HG03354 (cell line): ENCODE data around the gene LAGE3.

Source experiments
- ATAC-seq: cut with Tn5 transposase; IDR thresholded peaks from one replicate; pipeline ENCODE4 v1.9.1; 2021; ENCODE audit warnings: mild to moderate bottlenecking; ENCODE audit not compliant: unreplicated experiment, poor library complexity, severe bottlenecking

Gene LAGE3, protein sequence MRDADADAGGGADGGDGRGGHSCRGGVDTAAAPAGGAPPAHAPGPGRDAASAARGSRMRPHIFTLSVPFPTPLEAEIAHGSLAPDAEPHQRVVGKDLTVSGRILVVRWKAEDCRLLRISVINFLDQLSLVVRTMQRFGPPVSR

DNA sequence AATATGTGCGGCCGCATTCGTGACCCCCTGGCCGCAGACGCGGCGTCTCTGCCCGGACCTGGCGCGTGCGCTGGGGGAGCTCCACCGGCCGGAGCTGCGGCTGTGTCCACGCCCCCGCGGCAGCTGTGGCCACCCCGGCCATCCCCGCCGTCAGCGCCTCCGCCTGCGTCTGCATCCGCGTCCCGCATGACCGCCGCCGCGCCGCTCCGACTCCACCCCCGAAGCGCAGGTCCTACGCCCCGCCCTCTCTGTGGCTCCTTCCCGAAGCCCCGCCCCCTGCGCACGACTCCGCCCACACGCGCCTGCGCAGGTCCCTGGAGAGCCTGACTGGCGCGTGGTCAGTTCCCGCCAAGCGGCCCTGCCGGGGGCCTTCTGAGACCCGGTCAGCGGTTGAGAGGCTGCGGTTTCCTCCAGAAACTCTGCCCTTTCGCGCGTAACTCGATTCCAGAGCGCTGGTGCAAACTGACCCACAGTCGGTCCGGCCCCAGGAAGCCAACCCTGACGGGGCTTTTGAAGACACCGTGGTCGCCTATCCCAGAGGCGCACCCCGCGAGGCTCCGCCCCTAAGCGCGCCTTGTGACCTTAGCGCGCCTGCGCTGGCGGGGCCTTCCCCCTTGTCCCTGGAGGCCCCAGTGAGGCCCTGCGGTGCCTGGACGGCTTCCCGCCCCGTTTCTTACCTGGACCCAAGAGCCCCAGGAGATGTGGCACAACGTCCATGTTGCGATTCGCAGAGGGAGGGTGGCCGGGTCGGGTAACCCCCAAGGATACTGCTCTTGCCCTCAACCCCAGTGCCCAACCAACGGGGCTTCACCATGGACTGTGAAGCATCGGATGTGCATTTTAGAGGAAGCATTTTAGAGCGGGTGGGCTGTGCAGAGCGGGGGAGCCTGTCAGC is at the start of gene LAGE3:
LAGE3 (minus strand) TSS at position 554 of the 895 bp plus-strand sequence; CDS start at position 188, 366 bp downstream.
- peak; percentile 86 for ATAC-seq

DNA sequence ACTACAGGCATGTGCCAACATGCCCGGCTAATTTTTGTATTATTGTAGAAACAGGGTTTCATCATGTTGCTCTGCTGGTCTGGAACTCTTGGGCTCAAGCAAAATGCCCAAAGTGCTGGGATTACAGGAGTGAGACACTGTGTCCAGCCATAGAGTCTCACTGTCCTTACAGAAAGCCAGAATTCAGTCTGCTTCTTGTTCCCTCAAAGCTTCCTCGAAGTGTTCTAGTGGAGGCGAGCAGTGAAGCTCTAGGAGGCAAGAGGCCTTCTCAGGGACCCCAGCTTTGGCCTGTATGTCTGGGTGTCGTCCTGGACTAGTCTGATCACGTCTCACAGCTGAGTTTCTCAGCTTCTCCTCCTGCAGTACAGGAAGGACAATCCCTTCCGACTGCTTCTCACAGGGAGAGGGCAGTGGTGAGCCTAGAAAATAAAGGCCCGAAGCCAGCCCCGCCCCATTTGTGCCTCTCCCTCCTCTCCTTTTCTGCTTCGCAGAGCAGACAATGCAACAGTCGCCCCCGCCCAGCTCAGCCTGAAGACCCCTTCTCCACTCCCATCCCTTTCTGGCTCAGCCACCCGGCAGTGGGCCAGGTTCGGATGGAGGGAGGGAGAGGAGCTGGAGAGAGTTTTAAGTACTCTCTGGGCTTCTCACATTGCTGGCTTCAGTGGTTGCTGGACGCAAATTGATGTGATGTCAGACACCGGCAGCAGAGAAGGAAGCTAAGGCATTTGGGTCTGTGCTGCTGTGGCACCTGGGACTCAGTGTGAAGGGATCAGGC is 48.0 kb upstream of the LAGE3 start:
- peak; percentile 75 for ATAC-seq

DNA sequence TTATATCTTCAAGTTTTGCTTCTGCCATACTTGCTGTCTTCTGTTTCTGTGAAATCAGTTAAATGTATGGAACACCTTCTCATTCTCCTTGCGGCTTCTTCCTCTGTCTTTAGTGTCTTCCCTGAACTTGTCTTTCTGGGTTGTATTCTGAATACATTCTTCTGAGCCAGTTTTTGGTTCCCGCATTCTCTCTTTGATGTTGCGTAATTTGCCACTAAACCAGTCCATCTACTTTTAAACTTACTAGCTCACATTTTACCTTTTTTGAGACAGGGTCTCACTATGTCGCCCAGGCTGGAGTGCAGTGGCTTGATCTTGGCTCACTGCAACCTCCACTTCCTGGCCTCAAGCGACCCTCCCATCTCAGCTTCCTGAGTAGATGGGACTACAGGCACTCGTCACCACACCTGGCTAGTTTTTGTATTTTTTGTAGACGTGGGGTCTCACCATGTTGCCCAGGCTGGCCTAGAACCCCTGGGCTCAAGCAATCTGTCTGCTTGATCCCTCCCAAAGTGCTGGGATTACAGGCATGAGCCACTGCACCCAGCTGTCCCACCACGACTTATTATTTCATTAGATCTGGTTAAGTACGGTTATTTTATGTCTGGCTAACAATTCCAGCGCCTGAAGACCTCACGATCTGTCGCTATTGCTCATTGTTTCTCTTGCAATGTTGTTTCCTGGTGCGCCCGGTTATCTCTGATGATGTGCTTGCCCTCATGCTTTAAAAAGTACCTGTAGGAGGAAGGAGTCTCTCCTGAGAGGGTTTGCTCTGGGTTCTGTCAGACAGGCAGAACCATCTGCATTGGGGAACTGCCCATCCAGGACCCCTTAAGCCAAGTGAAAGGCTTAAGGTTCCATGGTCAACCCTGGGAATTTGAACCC is 46.8 kb upstream of the LAGE3 start:
- no peak for ATAC-seq

DNA sequence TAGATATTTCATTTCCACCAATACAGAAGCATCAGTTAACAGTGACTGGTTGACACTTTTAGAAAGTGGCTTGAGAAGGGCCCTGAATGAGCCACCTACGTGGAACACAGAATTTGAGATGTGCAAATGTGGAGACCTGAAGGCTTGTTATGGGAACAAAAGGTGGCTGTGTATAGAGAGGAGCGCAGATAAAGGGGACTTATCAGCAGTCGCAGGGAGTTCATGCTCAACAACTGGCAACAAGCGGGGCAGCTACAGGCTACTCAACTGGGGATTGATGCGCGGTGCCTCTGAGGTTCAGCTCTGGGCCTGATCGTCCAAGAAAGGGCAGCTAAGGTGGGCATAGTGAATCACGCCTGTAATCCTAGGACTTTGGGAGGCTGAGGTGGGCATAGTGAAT is 40.3 kb upstream of the LAGE3 start:
- ATAC-seq, result no peak

DNA sequence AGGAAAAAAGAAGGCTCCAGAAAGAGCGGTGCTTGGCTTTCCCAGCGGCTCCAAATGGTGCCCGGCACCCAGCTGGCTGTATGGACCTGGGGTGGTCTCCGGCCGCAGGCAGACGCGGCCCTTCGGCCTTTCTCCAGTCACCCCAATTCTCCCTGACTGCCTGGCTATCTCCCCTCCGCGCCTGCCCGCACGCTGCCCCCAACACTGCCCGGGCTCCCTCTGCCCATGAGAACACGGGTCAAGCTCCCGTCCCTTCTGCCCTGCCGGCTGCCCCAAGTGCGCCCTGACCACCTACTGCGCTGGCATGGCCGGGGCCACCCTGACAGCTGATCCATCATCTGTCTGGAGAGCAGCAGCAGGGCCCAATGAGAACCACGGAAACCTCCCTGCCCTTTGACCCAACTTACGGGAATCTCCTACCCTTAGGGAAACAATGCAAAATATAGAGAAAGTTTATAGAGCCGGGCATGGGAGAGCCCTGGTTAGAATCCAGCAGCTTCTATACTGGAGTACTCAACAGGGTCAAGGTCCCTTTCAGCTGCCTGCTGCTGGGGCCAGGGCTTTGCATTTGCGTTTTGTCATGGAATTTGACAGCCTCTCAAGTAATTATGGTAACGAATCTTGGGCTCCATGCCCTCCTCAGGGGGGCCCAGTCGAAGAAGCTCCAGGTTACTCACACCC is 38.2 kb upstream of the LAGE3 start:
- no peak for ATAC-seq

DNA sequence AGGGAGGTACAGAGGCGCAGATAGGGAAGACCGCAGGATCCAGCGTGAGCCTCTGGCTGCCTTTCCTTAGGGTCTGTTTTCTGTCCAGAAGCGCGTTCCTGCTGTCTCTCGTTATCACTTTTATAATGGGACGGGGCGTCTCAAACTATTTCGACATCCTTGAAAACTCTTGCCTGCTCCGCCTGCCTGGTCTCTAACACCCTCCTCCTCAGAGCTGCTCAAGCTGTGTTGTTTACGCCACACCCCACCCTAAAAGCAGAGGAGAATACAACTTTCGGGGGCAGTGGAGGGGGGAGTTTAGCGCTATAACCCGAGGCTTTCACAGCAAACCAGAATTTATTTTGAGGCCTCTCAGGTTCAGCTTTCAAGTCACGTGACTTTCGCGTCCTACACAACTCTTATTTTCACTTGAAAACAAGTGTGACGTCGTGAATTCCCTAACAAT is 37.6 kb upstream of the LAGE3 start:
- peak; percentile 8 for ATAC-seq

DNA sequence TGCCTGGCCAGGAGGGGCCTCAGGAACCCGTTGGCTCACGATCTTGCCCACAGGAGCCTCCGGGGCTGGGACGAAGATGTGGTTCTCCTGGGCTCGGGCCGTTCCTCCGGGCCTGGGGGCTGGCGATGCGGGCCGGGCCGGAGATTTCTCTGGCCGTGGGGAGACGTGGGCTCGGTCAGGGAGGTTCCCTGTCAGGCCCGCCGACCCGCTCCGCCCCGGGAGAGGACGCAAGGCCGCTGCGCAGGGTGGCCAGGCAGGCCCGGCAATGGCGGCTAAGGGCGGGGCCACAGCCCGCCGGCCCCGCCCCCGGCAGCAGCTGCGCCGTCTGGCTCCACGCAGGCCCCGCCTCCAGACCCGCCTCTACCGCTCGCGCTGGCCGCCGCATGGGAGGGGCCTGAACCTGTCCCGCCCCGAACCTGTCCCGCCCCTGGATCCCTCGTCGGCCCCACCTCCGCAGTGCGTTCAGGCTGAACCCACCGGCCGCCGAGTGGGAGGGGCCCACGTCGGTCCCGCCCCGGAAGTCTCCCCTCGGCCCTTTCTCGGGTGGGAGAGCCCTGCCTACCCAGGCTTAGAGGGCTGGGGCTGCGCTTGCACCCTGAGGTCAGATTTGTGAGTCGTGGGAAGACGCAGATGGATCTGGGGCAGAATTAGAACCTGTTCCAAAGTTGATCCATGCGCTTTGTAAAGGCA is 37.0 kb upstream of the LAGE3 start, which contains the start of gene FAM3A:
FAM3A (minus strand) TSS at position 267 of the 690 bp plus-strand sequence. CDS start 460 bp downstream, outside the sequence.
- ATAC-seq, result peak; percentile 89

DNA sequence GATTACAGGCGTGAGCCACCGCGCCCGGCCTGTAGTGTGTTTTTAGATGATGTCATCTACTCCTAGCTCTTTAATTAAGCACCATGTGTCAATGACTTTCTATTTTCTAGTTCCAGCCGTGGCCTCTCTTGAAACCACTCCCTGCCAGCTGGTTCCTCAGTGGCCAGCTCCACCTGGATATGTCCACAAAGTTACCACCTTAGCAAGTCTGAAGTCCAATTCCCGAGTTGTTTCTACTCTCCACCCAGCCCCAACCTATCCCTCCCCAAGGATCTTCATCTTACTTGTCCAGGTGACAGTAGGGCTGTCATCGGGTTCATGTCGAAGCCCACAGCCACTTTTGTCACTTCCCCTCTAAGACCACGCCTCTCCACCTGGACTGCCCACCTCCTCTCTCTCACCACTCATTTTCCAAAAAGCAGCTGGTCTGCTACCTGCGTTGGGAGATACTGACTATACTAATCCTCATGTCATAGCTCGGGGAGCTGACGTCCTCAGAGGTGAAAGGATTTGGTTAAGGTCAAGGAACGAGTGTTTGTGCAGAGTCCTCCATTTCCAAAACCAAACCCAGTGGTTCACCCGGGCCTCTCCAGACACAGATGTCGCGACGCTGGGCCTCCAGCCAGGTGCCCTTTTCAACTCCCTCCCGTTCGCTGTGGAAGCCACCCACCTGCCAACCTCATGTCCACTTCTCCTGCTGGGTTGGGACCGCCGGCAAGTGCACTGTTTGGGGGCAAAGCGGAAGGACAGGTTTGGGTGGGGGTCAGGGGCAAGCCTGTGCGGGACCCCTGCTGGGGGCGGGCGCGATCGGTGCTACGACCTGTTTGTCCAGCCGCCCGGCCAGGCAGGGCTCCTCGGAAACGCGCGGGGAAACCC is 36.2 kb upstream of the LAGE3 start:
- ATAC-seq, result peak; percentile 29

DNA sequence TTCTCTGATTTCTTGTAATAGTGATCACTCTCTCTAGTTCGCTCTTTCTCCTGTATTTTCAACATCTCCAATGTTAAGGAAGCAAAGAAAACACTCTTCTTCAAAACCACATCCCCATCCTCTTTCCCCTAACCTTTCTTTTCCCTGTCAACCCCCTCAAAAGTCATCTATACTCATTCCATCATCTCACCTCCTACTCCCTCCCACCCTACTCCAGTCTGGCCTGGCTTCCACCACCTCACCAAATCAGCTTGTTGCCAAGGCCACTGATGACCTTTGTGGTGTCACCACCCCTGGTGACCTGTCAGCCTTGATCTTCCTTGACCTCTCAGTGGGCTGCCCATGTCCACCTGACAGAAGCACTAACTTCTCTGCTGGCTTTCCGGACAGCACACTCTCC is 34.6 kb upstream of the LAGE3 start:
- ATAC-seq, result no peak

DNA sequence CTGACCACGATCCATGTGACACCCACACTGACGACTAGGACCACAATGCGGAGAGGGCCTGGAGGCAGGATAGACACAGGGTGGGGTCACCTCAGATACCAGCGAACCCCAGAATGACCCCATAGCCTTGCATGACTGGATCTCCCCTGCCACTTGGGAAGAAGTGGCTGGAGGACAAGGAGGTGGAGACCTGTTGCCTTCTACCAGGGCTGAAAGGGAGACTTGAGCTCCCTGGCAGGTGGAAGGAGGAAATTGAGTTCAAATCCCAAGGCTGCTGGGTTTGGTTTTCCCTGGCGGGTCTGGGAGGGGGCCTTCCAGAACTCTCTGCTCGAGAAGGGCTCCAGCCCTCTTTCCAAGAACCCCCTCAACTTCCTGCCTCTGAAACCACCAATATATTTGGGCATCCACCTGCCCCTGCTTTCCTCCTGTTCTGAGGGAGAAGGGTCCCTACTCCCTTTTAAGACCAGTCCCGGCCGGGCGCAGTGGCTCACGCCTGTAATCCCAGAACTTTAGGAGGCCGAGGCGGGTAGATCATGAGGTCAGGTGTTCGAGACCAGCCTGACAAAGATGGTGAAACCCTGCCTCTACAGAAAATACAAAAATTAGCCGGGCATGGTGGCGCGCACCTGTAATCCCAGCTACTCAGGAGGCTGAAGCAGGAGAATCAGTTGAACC is 33.9 kb upstream of the LAGE3 start:
- no peak for ATAC-seq

DNA sequence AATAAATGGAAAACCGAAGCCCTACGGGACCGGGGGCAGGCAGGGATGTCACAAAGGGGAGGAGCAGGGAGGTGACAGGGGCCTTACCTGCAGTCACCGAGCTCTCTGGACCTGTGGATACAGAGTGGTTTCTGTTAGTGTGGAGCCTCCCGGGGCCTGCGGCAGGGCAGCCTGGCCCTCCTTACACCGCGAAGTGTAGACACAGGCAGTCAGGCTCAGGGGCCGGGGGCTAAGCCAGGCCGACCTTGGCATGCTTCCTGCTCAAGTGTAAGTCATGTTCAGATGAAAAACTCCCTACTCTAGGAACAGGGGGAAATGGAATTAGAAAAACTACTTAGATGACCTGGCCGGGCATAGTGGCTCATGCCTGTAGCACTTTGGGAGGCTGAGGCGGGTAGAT is 32.7 kb upstream of the LAGE3 start:
- no peak for ATAC-seq

DNA sequence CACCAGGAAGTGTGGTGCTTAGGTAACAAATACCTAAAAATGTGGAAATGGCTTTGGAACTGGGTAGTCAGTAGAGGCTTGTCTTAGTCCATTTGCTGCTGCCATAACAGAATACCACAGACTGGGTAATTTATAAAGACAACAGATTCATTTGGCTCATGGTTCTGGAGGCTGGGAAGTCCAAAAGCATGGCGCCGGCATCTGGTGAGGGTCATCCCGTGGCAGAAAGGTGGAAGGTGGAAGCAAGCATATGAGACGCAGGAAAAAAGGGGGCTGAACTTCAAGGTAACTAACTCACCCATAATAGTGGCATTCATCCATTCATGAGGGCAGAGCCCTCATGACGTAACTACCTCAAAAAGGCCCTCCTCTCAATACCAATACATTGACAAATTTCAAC is 30.4 kb upstream of the LAGE3 start:
- no peak for ATAC-seq

DNA sequence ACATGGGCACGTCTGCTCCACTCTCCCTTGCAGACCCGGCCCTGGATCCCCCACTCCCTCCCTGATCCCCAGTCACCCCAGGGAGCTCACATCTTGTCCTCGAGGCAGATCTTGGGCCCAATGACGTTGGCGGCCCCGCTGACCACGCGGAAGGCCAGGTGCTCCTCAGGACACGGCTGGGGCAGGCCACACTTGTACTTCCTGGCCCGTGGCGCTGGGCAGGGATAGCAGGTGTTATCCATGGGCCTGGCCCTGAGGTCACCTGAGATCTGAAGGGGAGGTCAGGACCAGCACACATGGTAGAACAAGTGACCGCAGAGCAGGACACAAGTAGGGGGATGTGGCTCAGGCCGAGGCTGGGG is 29.3 kb upstream of the LAGE3 start:
- ATAC-seq, result no peak

DNA sequence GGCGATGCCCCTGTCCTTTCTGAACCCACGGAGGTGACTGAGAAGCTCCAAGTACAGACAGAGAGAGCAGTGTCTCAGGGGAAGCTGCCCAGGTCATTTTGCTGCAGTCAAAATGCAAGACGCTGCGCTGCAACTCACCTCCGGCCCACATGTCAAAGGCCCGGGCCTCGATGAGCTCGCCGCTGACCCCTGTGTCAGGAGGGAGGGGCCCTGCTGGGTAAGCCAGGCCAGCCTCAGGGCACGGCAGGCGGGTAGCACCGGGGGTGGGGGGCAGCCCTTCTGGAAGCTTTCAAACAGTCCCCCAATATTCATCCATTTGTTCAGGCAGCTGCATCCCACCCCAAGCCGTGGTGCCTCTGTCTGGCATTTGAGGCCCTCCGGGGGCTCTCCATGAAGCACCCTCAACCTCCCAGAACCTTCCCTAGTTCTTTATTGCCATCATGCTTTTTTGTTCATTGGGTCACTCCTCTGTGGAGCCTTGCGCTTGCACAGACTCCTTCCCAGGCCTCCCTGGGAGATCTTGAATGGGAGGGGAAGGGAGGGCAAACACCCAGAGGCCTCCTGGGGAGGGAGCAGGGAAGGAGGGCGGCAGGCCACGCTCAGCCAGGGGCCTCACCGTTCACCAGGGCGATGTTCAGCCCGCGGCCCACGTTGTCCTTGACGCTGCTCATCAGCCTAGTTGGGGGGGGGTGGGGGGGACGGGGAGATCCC is 28.7 kb upstream of the LAGE3 start:
- ATAC-seq, result no peak

DNA sequence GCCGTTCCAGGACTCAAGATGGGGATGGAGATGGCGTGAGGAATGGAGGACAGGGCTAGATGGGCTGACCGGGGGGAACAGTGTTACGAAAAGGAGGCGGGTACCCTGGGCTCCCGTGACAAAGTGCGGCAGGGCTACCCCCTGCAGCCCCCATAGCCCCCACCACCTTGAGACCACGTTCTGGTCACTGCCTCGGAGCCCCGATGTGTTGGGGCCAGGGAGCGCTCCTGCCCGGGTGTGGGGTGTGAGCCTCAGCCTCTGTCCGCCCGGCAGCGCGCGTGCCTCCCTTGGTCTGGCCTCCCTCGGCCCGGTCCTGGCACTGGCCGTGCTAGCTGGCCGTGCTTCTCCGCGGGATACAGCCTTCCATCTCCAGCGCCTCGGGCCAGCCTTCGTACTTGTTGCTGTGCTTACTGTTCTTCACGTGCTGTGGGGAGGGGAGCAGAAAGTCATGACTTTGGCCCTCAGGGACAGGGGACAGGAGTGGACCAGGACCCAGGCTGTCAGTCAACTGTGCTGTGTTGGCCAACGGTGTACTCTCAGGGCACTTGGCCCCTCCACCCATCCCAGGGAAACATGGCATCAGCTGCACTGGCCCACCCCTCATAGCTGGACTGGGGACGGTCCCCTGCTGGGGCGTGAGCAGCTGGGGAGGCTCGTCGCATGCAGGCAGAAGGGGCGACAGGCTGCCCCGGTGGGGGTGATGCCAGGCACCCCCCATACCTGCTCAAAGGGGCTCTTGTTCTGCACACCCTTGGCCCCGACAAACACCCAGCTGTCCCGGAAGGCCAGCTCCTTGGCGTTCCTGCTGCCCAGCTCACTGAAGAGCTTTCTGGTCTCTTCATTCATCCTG is 27.6 kb upstream of the LAGE3 start:
- ATAC-seq, result no peak

DNA sequence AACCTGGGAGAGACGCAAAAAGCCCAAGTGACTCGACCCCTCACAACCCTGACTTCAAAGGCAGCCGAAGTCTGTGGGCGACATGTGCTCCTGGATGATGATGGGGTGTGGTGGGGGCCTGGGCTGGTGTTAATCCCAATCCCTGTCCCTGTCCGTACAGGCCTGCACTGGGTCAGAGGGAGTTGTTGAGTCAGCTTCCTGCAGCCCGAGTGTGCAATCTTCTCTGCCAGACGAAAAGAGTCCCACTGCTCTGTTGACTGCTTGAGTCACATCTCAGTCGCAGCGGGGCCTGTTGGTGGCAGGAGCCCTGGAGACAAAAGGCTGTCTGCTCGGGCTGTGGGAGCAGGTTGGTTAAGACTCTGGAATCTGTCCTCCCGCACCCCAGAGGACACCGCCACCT is 26.7 kb upstream of the LAGE3 start:
- ATAC-seq, result no peak
